HepG2 (cell line): ENCODE measurements around the gene SERTAD4. TPM values are rescaled to one million over a fixed set of nuclear protein-coding genes. Genes with fewer than 3 reads are reported as not detected.

Experiments used
- ATAC-seq: fragments of 200-7000 bp; cut with Tn5 transposase; 3 replicates; pipeline ENCODE4 v1.9.1; 2020; ENCODE audit warnings: mild to moderate bottlenecking, moderate library complexity
- BruUV-seq: library from RNA; stranded (reverse); fragments of 400-500 nt; replicated peaks from 2 replicates; lab custom pipeline; 2021; lab: Mats Ljungman, UMichigan
- CTCF ChIA-PET: fragments of 300-600 bp; formaldehyde crosslinking; extraction: SDS; loops from one replicate; lab custom pipeline; 2021; ENCODE audit warnings: low total read pairs, inconsistent platforms, low intra/inter-chr PET ratio; lab: Yijun Ruan, JAX
- POLR2A ChIA-PET: fragments of 350-600 bp; sonication (Branson Sonifier 250); formaldehyde crosslinking; loops from one replicate; lab custom pipeline; 2020; ENCODE audit warnings: antibody characterized with exemption, inconsistent platforms; lab: Yijun Ruan, JAX
- DNase-seq: peaks from one replicate; pipeline ENCODE4 v3.0.0-alpha.2; 2015; ENCODE audit warnings: low spot score
- FAIRE-seq: peaks from 3 replicates; lab custom pipeline; 2011; peaks lifted over from hg19 to GRCh38; lab: Jason Lieb, UNC
- H2AFZ ChIP-seq: one replicate; pipeline ENCODE4 v1.6.1; 2011; ENCODE audit warnings: low read length, inconsistent platforms
- H3K27ac ChIP-seq: fragments of 300-600 bp; 3 replicates; pipeline ENCODE4 v1.8.0; 2011; ENCODE audit warnings: mixed run types, mild to moderate bottlenecking, mixed read lengths, low read length, inconsistent platforms; ENCODE audit not compliant: insufficient read depth; ENCODE audit errors: extremely low read length
- H3K27me3 ChIP-seq, 2 experiments: fragments of 200-600 bp in 1 of 2; 2 replicates in 1 of 2; 3 replicates in 1 of 2; pipeline versions ENCODE4 v1.6.0 to v1.8.0; 2011; ENCODE audit warnings: low read length in 2 of 2, mild to moderate bottlenecking in 2 of 2, moderate library complexity in 2 of 2, inconsistent platforms in 1 of 2; ENCODE audit not compliant: insufficient read depth in 2 of 2, control insufficient read depth in 1 of 2
- H3K36me3 ChIP-seq, 2 experiments: fragments of 200-600 bp in 1 of 2; replicated peaks in 1 of 2; 2 replicates in 1 of 2; 3 replicates in 1 of 2; pipeline versions ENCODE4 v1.5.1 to v1.8.0; 2011; ENCODE audit warnings: low read length in 2 of 2, inconsistent platforms in 1 of 2; ENCODE audit not compliant: insufficient read depth in 2 of 2, control insufficient read depth in 1 of 2
- H3K4me1 ChIP-seq: 2 replicates; pipeline ENCODE4 v1.5.1; 2012; ENCODE audit warnings: low read length, inconsistent platforms; ENCODE audit not compliant: insufficient read depth
- H3K4me2 ChIP-seq: 2 replicates; pipeline ENCODE4 v1.6.0; 2011; ENCODE audit warnings: low read depth, low read length, inconsistent platforms
- H3K4me3 ChIP-seq, 3 experiments: fragments of 200-600 bp in 1 of 3; sonication (generic), shearing (Covaris generic) in 1 of 3; replicated peaks in 1 of 3; 2 replicates each; pipeline ENCODE4 v1.5.1; 2011 to 2016; ENCODE audit warnings: low read length in 3 of 3, inconsistent platforms in 2 of 3, low read depth in 2 of 3, mild to moderate bottlenecking in 2 of 3, control low read depth in 1 of 3, mixed read lengths in 1 of 3; ENCODE audit not compliant: insufficient read depth in 1 of 3
- H3K79me2 ChIP-seq: one replicate; pipeline ENCODE4 v1.6.1; 2011; ENCODE audit warnings: low read length, inconsistent platforms; ENCODE audit not compliant: insufficient read depth
- H3K9ac ChIP-seq: 2 replicates; pipeline ENCODE4 v1.6.0; 2011; ENCODE audit warnings: mild to moderate bottlenecking, low read depth, low read length, inconsistent platforms; ENCODE audit not compliant: insufficient read depth
- H3K9me3 ChIP-seq: 2 replicates; pipeline ENCODE4 v1.5.1; 2012; ENCODE audit warnings: mild to moderate bottlenecking, low read length
- H4K20me1 ChIP-seq: 2 replicates; pipeline ENCODE4 v1.6.0; 2011; ENCODE audit warnings: inconsistent platforms, mild to moderate bottlenecking, low read length, moderate library complexity; ENCODE audit not compliant: insufficient read depth
- ATF7 ChIP-seq, 2 experiments: fragments of 450-650 bp in 1 of 2; sonication (generic) in 1 of 2; formaldehyde crosslinking in 1 of 2; IDR thresholded peaks; 2 replicates each; pipeline versions ENCODE4 v1.4.0 to v1.6.1; 2016 to 2020; ENCODE audit warnings: antibody characterized with exemption in 1 of 2, mild to moderate bottlenecking in 1 of 2, missing genetic modification reagents in 1 of 2
- DNMT1 ChIP-seq: sonication (generic); formaldehyde crosslinking; IDR thresholded peaks from 2 replicates; pipeline ENCODE4 v1.5.1; 2020; ENCODE audit warnings: mild to moderate bottlenecking, missing genetic modification reagents
- FOXP4 ChIP-seq: sonication (generic); formaldehyde crosslinking; IDR thresholded peaks from 2 replicates; pipeline ENCODE4 v1.4.0; 2020; ENCODE audit warnings: missing genetic modification reagents
- KMT2B ChIP-seq: IDR thresholded peaks from 2 replicates; pipeline ENCODE4 v1.6.1; 2016; ENCODE audit warnings: missing genetic modification reagents, missing compliant biosample characterization
- MTF1 ChIP-seq: sonication (generic); formaldehyde crosslinking; IDR thresholded peaks from 2 replicates; pipeline ENCODE4 v1.5.0; 2020; ENCODE audit warnings: missing genetic modification reagents
- PCBP2 ChIP-seq: fragments of 200-400 bp; formaldehyde crosslinking; optimal IDR thresholded peaks from 2 replicates; pipeline ENCODE3; 2018; ENCODE audit warnings: low read length, low read depth; ENCODE audit not compliant: poor library complexity, severe bottlenecking
- RFXAP ChIP-seq: sonication (generic); formaldehyde crosslinking; IDR thresholded peaks from 2 replicates; pipeline ENCODE4 v1.4.0; 2020; ENCODE audit warnings: missing genetic modification reagents, borderline replicate concordance
- SKIL ChIP-seq: sonication (generic); formaldehyde crosslinking; IDR thresholded peaks from 2 replicates; pipeline ENCODE4 v1.8.0; 2022; ENCODE audit warnings: missing genetic modification reagents, mild to moderate bottlenecking, moderate library complexity, borderline replicate concordance
- ZBED4 ChIP-seq: sonication (generic); formaldehyde crosslinking; IDR thresholded peaks from 2 replicates; pipeline ENCODE4 v1.4.0; 2020; ENCODE audit warnings: missing genetic modification reagents, borderline replicate concordance
- ZNF160 ChIP-seq: sonication (generic); formaldehyde crosslinking; IDR thresholded peaks from 2 replicates; pipeline ENCODE4 v1.8.0; 2022; ENCODE audit warnings: mild to moderate bottlenecking, inconsistent platforms, missing genetic modification reagents
- ZNF224 ChIP-seq: sonication (generic); formaldehyde crosslinking; IDR thresholded peaks from 2 replicates; pipeline ENCODE4 v1.5.0; 2020; ENCODE audit warnings: mild to moderate bottlenecking, missing genetic modification reagents
- ZNF615 ChIP-seq: sonication (generic); formaldehyde crosslinking; IDR thresholded peaks from 2 replicates; pipeline ENCODE4 v1.5.0; 2020; ENCODE audit warnings: mild to moderate bottlenecking, missing genetic modification reagents, borderline replicate concordance
- ZNF703 ChIP-seq: sonication (generic); formaldehyde crosslinking; IDR thresholded peaks from 2 replicates; pipeline ENCODE4 v1.5.1; 2020; ENCODE audit warnings: missing genetic modification reagents, mild to moderate bottlenecking, moderate library complexity, borderline replicate concordance
- WGBS: methylation state at CpG from one replicate; pipeline ENCODE4 v1.1.6; 2017; ENCODE audit warnings: low lambda C conversion rate; 5-methylcytosine and 5-hydroxymethylcytosine counted together
- in situ Hi-C: cut with HindIII; loops from 2 replicates; pipeline ENCODE4 v1.10.0; 2017; ENCODE audit warnings: low pct_unique_long_range_greater_than_20kb; ENCODE audit not compliant: extremely low pct_ligation_motif_present
- intact Hi-C: fragments of 100-400 bp; cut with micrococcal nuclease; formaldehyde crosslinking; loops from one replicate; pipeline ENCODE4 v1.10.0; 2022; ENCODE audit not compliant: unreplicated experiment
- polyA plus RNA-seq, 8 experiments: library from polyadenylated mRNA; depleted of rRNA in 3 of 8; stranded (reverse) in 7 of 8; unstranded in 1 of 8; fragments of >200 nt; fragmentation: Illumina TruSeq in 4 of 8; extraction: Trizol in 4 of 8; gene quantifications; 2 replicates each; pipeline versions ENCODE4 v1.2.1 to v1.2.3, GENCODE V29; 2011 to 2016; ENCODE audit warnings: low read depth in 4 of 8, missing spikeins in 1 of 8, mixed read lengths in 1 of 8; ENCODE audit not compliant: insufficient read depth in 1 of 8
- total RNA-seq, 5 experiments: library from RNA; depleted of rRNA; stranded (reverse); fragments of >200 nt; fragmentation: Illumina TruSeq; extraction: Trizol; gene quantifications; 2 replicates each; pipeline ENCODE4 v1.2.3, GENCODE V29; 2016; ENCODE audit warnings: low read depth in 1 of 5

SERTAD4 gene
- total and polyA plus RNA-seq, 2 of the 13 experiments (the other 11 are each of a cell fraction or from before 2014, with no cell fraction given), result not detected

GRCh38 chr1:210185063-210185462, 47.5 kb upstream of the SERTAD4 start:
- intact Hi-C loops, result no loop called here
- H2AFZ ChIP-seq, result no peak overlapping the region
- no peaks in the 10 kb centered on the region for H3K9me3 ChIP-seq
- CTCF ChIA-PET, result no interaction called here
- no peak overlapping the region for H3K9ac ChIP-seq
- POLR2A ChIA-PET, result no interaction called here
- DNase-seq, result no peak
- no peak overlapping the region for H3K27ac ChIP-seq
- in situ Hi-C loops, result no loop called here
- no peaks in the 10 kb centered on the region for H3K27me3 ChIP-seq
- no peaks in the 10 kb centered on the region for H3K4me1 ChIP-seq
- no peaks in the 10 kb centered on the region for H4K20me1 ChIP-seq
- no peaks in the 10 kb centered on the region for H3K36me3 ChIP-seq
- no TSS peak for BruUV-seq
- FAIRE-seq, result no peak
- no peak for ATAC-seq
- 4% methylated on average over 2 of the region's 2 CpGs for WGBS
- no peak overlapping the region for H3K4me2 ChIP-seq
- H3K79me2 ChIP-seq, result no peaks in the 10 kb centered on the region
- no peak overlapping the region for H3K4me3 ChIP-seq
- TF ChIP-seq SKIL (CRISPR knock-in tag) (no peak), ZBED4 (no peak), RFXAP (CRISPR knock-in tag) (no peak), ZNF703 (CRISPR knock-in tag) (no peak), ZNF224 (CRISPR knock-in tag) (no peak), PCBP2 (no peak), ATF7 (IDR thresholded peaks at IDR 0.05) (no peak), ATF7 (CRISPR knock-in tag; IDR thresholded peaks at IDR 0.05) (no peak), MTF1 (CRISPR knock-in tag) (no peak), DNMT1 (CRISPR knock-in tag) (no peak), ZNF160 (CRISPR knock-in tag) (no peak), KMT2B (CRISPR knock-in tag) (no peak), ZNF615 (CRISPR knock-in tag) (no peak), FOXP4 (CRISPR knock-in tag) (no peak)
